Smooth muscle cell (in vitro differentiated cells): ENCODE measurements around the gene RPA1. TPM values are rescaled to one million over a fixed set of nuclear protein-coding genes. Genes with fewer than 3 reads are reported as not detected.

Source experiments
- DNase-seq: peaks from one replicate; lab custom pipeline; 2025; ENCODE audit not compliant: unreplicated experiment; lab: John Stamatoyannopoulos, UW
- H2AFZ ChIP-seq: fragments of 200-600 bp; sonication (generic); 2 replicates; pipeline ENCODE4 v1.6.0; 2016; ENCODE audit warnings: antibody characterized with exemption, low read depth, mild to moderate bottlenecking
- H3F3A ChIP-seq: fragments of 200-600 bp; sonication (generic); 2 replicates; pipeline ENCODE4 v1.6.0; 2017; ENCODE audit warnings: antibody characterized with exemption, low read depth
- H3K27ac ChIP-seq: fragments of 200-600 bp; sonication (generic); 2 replicates; pipeline ENCODE4 v1.5.1; 2016; ENCODE audit warnings: low read depth, mild to moderate bottlenecking
- H3K27me3 ChIP-seq: fragments of 200-600 bp; sonication (generic); 2 replicates; pipeline ENCODE4 v1.6.1; 2016; ENCODE audit warnings: low read depth, mild to moderate bottlenecking
- H3K36me3 ChIP-seq: fragments of 200-600 bp; sonication (generic); 2 replicates; pipeline ENCODE4 v1.5.1; 2016; ENCODE audit warnings: low read depth
- H3K4me1 ChIP-seq: fragments of 200-600 bp; sonication (generic); 2 replicates; pipeline ENCODE4 v1.5.1; 2016; ENCODE audit warnings: low read depth
- H3K4me2 ChIP-seq: fragments of 200-600 bp; sonication (generic); 2 replicates; pipeline ENCODE4 v1.6.0; 2016; ENCODE audit warnings: mild to moderate bottlenecking
- H3K4me3 ChIP-seq: fragments of 200-600 bp; sonication (generic); 2 replicates; pipeline ENCODE4 v1.5.1; 2016; ENCODE audit warnings: mild to moderate bottlenecking
- H3K79me2 ChIP-seq: fragments of 200-600 bp; sonication (generic); 2 replicates; pipeline ENCODE4 v1.6.0; 2016; ENCODE audit warnings: low read depth, mild to moderate bottlenecking
- H3K9ac ChIP-seq: fragments of 200-600 bp; sonication (generic); 2 replicates; pipeline ENCODE4 v1.6.0; 2016; ENCODE audit warnings: low read depth
- H3K9me3 ChIP-seq: fragments of 200-600 bp; sonication (generic); replicated peaks from 2 replicates; pipeline ENCODE4 v1.5.1; 2016; ENCODE audit warnings: low read depth
- H4K20me1 ChIP-seq: fragments of 200-600 bp; sonication (generic); 2 replicates; pipeline ENCODE4 v1.6.0; 2016; ENCODE audit warnings: low read depth
- WGBS: methylation state at CpG from one replicate; pipeline ENCODE4 v1.1.7; 2016; ENCODE audit warnings: low lambda C conversion rate; 5-methylcytosine and 5-hydroxymethylcytosine counted together
- polyA plus RNA-seq: library from polyadenylated mRNA; unstranded; fragments of >200 nt; fragmentation: Nextera tagmentation; extraction: Ambion mirVana; gene quantifications from 2 replicates; pipeline ENCODE4 v1.2.1, GENCODE V29; 2016
- total RNA-seq: library from RNA; depleted of rRNA; stranded (reverse); fragments of >200 nt; gene quantifications from 2 replicates; pipeline ENCODE4 v1.2.3, GENCODE V29; 2014
- TF ChIP-seq, protein P1 (sequence below): fragments of 200-600 bp; sonication (generic); IDR thresholded peaks from 2 replicates; pipeline ENCODE4 v1.5.1; 2017; ENCODE audit warnings: borderline replicate concordance, mild to moderate bottlenecking, antibody characterized with exemption; ENCODE audit not compliant: insufficient read depth, poor library complexity, severe bottlenecking

The RPA1 gene
- total and polyA plus RNA-seq, 2 experiments from 2014 or later = 29.6 to 46.3 TPM

DNA sequence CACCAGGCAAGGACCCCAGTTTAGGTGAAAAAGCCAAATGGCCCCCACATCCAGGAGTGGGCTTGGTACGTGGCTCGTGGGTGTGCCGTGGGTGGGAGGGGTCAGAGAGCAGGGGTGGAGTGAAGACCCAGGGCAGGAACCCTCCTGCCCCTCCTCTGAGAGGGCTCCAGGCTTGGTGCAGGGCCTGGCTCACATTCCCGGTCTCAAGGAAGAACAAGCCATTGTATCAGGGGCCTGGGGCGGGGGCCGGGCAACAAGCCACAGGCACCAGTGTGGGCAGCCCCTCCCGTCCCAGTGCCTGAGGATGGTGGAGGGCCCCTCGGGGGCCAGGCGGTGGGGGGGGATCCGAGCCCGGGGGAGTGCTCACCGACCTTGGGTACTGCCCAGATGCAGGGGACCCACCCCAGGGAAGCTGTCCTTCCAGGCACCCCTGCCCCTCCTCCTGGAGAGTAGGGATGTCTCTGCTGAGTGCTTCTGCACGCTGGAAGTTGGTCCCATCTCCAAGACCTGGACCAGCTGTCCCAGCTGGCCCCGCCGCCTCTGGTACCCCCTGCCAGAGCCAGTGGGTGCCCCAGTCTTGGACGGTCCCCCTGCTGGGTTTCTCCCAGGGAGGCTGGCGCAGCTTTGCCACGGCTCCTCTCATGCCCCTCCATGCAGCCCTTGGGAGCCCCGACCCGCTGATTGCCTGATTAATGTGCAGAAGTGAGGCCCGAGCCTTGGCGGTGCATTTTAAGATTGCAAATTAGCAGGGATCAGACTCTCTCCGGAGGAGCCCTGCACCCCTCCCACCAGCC lies 111.7 kb downstream of the RPA1 start:
- no peaks in the 10 kb centered on the region for H3K36me3 ChIP-seq
- no peak overlapping the region for H3K4me3 ChIP-seq
- H3K79me2 ChIP-seq = no peaks in the 10 kb centered on the region
- TF ChIP-seq, protein P1, sequence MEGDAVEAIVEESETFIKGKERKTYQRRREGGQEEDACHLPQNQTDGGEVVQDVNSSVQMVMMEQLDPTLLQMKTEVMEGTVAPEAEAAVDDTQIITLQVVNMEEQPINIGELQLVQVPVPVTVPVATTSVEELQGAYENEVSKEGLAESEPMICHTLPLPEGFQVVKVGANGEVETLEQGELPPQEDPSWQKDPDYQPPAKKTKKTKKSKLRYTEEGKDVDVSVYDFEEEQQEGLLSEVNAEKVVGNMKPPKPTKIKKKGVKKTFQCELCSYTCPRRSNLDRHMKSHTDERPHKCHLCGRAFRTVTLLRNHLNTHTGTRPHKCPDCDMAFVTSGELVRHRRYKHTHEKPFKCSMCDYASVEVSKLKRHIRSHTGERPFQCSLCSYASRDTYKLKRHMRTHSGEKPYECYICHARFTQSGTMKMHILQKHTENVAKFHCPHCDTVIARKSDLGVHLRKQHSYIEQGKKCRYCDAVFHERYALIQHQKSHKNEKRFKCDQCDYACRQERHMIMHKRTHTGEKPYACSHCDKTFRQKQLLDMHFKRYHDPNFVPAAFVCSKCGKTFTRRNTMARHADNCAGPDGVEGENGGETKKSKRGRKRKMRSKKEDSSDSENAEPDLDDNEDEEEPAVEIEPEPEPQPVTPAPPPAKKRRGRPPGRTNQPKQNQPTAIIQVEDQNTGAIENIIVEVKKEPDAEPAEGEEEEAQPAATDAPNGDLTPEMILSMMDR = no peak
- 89% methylated on average over 14 of the region's 23 CpGs for WGBS
- no peaks in the 10 kb centered on the region for H4K20me1 ChIP-seq
- no peak overlapping the region for H3K9ac ChIP-seq
- H3K4me1 ChIP-seq = peaks cover 8% of the 10 kb centered on the region
- H3K4me2 ChIP-seq = no peak overlapping the region
- no peaks in the 10 kb centered on the region for H3K9me3 ChIP-seq
- H3K27me3 ChIP-seq = no peaks in the 10 kb centered on the region
- no peak overlapping the region for H3K27ac ChIP-seq
- no peak for DNase-seq
- no peak overlapping the region for H2AFZ ChIP-seq
- H3F3A ChIP-seq = no peaks in the 10 kb centered on the region

DNA sequence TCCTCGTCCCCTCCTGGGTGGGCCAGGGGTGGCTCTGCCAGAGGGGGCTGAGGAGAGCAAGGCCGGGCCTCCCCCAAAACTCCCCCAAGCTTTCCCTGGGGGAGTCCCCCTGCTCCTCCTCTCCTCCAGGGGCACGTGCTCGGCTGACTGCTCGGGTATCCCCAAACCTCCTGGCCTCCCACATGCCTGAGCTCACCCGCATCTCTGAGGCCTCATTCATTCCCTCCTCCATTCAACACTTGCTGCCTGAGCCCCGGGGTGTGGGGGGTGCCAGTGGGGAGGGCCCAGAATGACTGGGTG lies 112.2 kb downstream of the RPA1 start:
- Histone ChIP-seq H3K4me2 (no peak overlapping the region), H4K20me1 (no peaks in the 10 kb centered on the region), H2AFZ (no peak overlapping the region), H3K4me1 (peaks cover 8% of the 10 kb centered on the region), H3K9me3 (no peaks in the 10 kb centered on the region), H3K27ac (no peak overlapping the region), H3K9ac (no peak overlapping the region), H3K36me3 (no peaks in the 10 kb centered on the region), H3K27me3 (no peaks in the 10 kb centered on the region), H3F3A (no peaks in the 10 kb centered on the region), H3K79me2 (no peaks in the 10 kb centered on the region), H3K4me3 (no peak overlapping the region)
- no peak for DNase-seq
- WGBS = 94% methylated on average over 6 of the region's 7 CpGs
- TF ChIP-seq, protein P1 = no peak

DNA sequence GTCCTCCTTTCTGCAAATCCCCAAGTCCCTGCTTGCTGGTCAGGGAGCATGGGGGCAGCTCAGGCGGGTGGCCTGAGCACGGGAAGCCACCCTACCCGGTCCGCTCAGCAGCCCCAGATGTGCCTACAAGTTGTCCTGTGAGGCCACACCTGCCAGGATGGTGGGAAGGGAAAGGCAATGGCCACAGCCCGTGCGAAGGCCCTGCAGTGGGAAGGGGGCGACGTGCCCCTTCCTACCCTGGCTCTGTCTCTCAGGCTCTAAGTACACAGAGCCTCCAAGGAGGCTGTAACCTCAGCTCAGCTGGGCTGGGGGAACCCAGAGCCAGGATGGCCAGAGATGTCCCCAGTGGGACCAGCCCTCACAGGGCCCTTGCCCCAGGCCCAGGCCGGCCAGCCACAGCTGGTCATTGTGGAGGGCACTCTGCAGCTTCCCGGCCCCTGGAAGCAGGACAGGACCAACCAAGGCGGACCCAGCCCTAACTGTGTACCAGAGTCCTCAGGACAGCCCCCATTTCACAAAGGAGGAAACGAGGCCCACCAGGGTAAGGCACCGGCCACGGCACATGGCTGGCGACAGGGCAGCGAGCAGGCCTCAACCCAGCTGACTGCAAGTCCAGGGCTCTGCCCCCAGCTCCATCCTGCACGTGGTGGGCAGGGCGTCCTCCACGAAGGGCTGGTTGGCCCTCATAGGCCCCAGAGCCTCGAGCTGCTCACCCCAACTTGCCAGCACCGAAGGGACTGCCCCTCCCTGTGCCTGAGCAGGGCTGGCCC lies 113.0 kb downstream of the RPA1 start:
- Histone ChIP-seq H3K4me1 (peaks cover 12% of the 10 kb centered on the region), H3K4me2 (no peak overlapping the region), H3K9me3 (no peaks in the 10 kb centered on the region), H3K4me3 (no peak overlapping the region), H3K27ac (no peak overlapping the region), H3K27me3 (no peaks in the 10 kb centered on the region), H2AFZ (no peak overlapping the region), H3F3A (no peaks in the 10 kb centered on the region), H4K20me1 (no peaks in the 10 kb centered on the region), H3K36me3 (no peaks in the 10 kb centered on the region), H3K9ac (no peak overlapping the region), H3K79me2 (no peaks in the 10 kb centered on the region)
- DNase-seq = no peak
- TF ChIP-seq, protein P1 = no peak
- WGBS = 90% methylated on average over 21 of the region's 21 CpGs
